Liver (tissue), 9 donors: ENCODE data around the gene KRTAP2-1. TPM values are rescaled to one million over a fixed set of nuclear protein-coding genes. Genes with fewer than 3 reads are reported as not detected.

Experiments used
- DNase-seq: peaks from one replicate; pipeline ENCODE4 v3.0.0-alpha.2; 2017; ENCODE audit warnings: low spot score
- H3K27ac ChIP-seq, 2 donors: one replicate each; pipeline ENCODE4 v1.7.0; 2013; ENCODE audit warnings: inconsistent platforms in 2 of 2, low read length in 2 of 2, control low read depth in 1 of 2, low read depth in 1 of 2, mild to moderate bottlenecking in 1 of 2
- H3K27me3 ChIP-seq, 4 donors: one replicate each; pipeline versions ENCODE4 v1.6.1 to v1.7.0; 2013; ENCODE audit warnings: low read length in 3 of 4, inconsistent platforms in 1 of 4, mild to moderate bottlenecking in 1 of 4, moderate library complexity in 1 of 4; ENCODE audit not compliant: control insufficient read depth in 4 of 4, insufficient read depth in 4 of 4
- H3K36me3 ChIP-seq, 4 donors: one replicate each; pipeline versions ENCODE4 v1.6.1 to v1.7.0; 2013; ENCODE audit warnings: low read length in 3 of 4, mild to moderate bottlenecking in 3 of 4, low read depth in 1 of 4, moderate library complexity in 1 of 4; ENCODE audit not compliant: control insufficient read depth in 4 of 4, insufficient read depth in 3 of 4
- H3K4me1 ChIP-seq, 4 donors: one replicate each; pipeline versions ENCODE4 v1.6.1 to v1.7.0; 2013; ENCODE audit warnings: low read length in 3 of 4, mild to moderate bottlenecking in 3 of 4, moderate library complexity in 1 of 4; ENCODE audit not compliant: control insufficient read depth in 4 of 4, insufficient read depth in 4 of 4
- H3K4me3 ChIP-seq, 3 donors: one replicate each; pipeline versions ENCODE4 v1.6.1 to v1.7.0; 2013; ENCODE audit warnings: low read length in 3 of 3, control low read depth in 1 of 3, low read depth in 1 of 3, mild to moderate bottlenecking in 1 of 3
- H3K9ac ChIP-seq, 2 donors: one replicate each; pipeline ENCODE4 v1.7.0; 2013; ENCODE audit warnings: low read length in 2 of 2, mild to moderate bottlenecking in 2 of 2, moderate library complexity in 2 of 2, control low read depth in 1 of 2, low read depth in 1 of 2
- H3K9me3 ChIP-seq, 4 donors: one replicate each; pipeline versions ENCODE4 v1.6.1 to v1.7.0; 2013; ENCODE audit warnings: low read length in 3 of 4; ENCODE audit not compliant: control insufficient read depth in 4 of 4
- ATF3 ChIP-seq: IDR thresholded peaks from 2 replicates; pipeline ENCODE4 v1.6.1; 2016; ENCODE audit warnings: antibody characterized with exemption
- CTCF ChIP-seq: fragments of 150-350 bp; IDR thresholded peaks from 2 replicates; pipeline ENCODE4 v1.5.1; 2017; ENCODE audit warnings: improper control_type of control experiment, low read depth, low read length; ENCODE audit not compliant: missing input control
- EGR1 ChIP-seq, 2 donors: IDR thresholded peaks; 2 replicates each; pipeline ENCODE4 v1.6.1; 2016 to 2018; ENCODE audit warnings: antibody characterized with exemption in 2 of 2, low read depth in 2 of 2
- FOXA2 ChIP-seq: IDR thresholded peaks from 2 replicates; pipeline ENCODE4 v1.6.1; 2016; ENCODE audit warnings: antibody characterized with exemption
- GABPA ChIP-seq, 2 donors: IDR thresholded peaks in 1 of 2; conservative IDR thresholded peaks in 1 of 2; 2 replicates each; pipeline ENCODE4 v1.6.1; 2016; ENCODE audit warnings: antibody characterized with exemption in 2 of 2, mild to moderate bottlenecking in 1 of 2, moderate library complexity in 1 of 2
- HNF4A ChIP-seq, 2 donors: conservative IDR thresholded peaks; 2 replicates each; pipeline ENCODE4 v1.6.1; 2016; ENCODE audit warnings: antibody characterized with exemption in 2 of 2, mild to moderate bottlenecking in 2 of 2
- HNF4G ChIP-seq: IDR thresholded peaks from 2 replicates; pipeline ENCODE4 v1.6.1; 2016; ENCODE audit warnings: antibody characterized with exemption
- JUND ChIP-seq, 2 donors: IDR thresholded peaks; 2 replicates each; pipeline ENCODE4 v1.6.1; 2016; ENCODE audit warnings: antibody characterized with exemption in 2 of 2
- MAX ChIP-seq: IDR thresholded peaks from 2 replicates; pipeline ENCODE4 v1.6.1; 2016; ENCODE audit warnings: antibody characterized with exemption
- NR2F2 ChIP-seq: IDR thresholded peaks from 2 replicates; pipeline ENCODE4 v1.6.1; 2016; ENCODE audit warnings: antibody characterized with exemption
- REST ChIP-seq: IDR thresholded peaks from 2 replicates; pipeline ENCODE4 v1.6.1; 2016; ENCODE audit warnings: antibody characterized with exemption, mild to moderate bottlenecking
- RXRA ChIP-seq, 2 donors: IDR thresholded peaks; 2 replicates each; pipeline ENCODE4 v1.6.1; 2017 to 2018; ENCODE audit warnings: antibody characterized with exemption in 2 of 2, mild to moderate bottlenecking in 1 of 2
- SP1 ChIP-seq: IDR thresholded peaks from 2 replicates; pipeline ENCODE4 v1.6.1; 2018; ENCODE audit warnings: antibody characterized with exemption, mild to moderate bottlenecking
- TAF1 ChIP-seq: conservative IDR thresholded peaks from 2 replicates; pipeline ENCODE4 v1.6.1; 2016; ENCODE audit warnings: antibody characterized with exemption, mild to moderate bottlenecking
- YY1 ChIP-seq: IDR thresholded peaks from 2 replicates; pipeline ENCODE4 v1.6.1; 2016; ENCODE audit warnings: antibody characterized with exemption, mild to moderate bottlenecking
- WGBS: extraction: QIAGEN DNeasy Blood & Tissue Kit; methylation state at CpG from one replicate; pipeline ENCODE4 v1.1.7; 2013; 5-methylcytosine and 5-hydroxymethylcytosine counted together
- polyA plus RNA-seq, 2 donors: library from polyadenylated mRNA; stranded (reverse) in 1 of 2; unstranded in 1 of 2; fragments of 200-250 nt in 1 of 2; fragments of >200 nt in 1 of 2; fragmentation: Nextera tagmentation in 1 of 2; extraction: Ambion mirVana in 1 of 2; gene quantifications; one replicate each; pipeline versions ENCODE4 v1.2.1 to v1.2.3, GENCODE V29; 2013 to 2015
- total RNA-seq, 2 donors: library from RNA; depleted of rRNA; stranded (reverse); fragments of >200 nt; gene quantifications; one replicate each; pipeline ENCODE4 v1.2.3, GENCODE V29; 2014
- TF ChIP-seq, protein P1 (sequence below): IDR thresholded peaks from 2 replicates; pipeline ENCODE4 v1.6.1; 2016; ENCODE audit warnings: antibody characterized with exemption
- donor health status: healthy.
- donor health status: healthy.
- donor health status: healthy.
- donor health status: healthy.
- donor health status: healthy.

The KRTAP2-1 gene
- total and polyA plus RNA-seq, 4 donors: not detected

GRCh38 chr17:41004397-41004796 lies 42.7 kb downstream of the KRTAP2-1 start:
- H3K4me1 ChIP-seq: no peaks in the 10 kb centered on the region
- TF ChIP-seq GABPA (IDR thresholded peaks at IDR 0.05 in 1 of 2, conservative IDR thresholded peaks at IDR 0.05 in 1 of 2): no peak
- 85% methylated on average over 3 of the region's 3 CpGs for WGBS
- H3K9me3 ChIP-seq: no peaks in the 10 kb centered on the region
- no peak overlapping the region for H3K9ac ChIP-seq
- DNase-seq: no peak
- H3K27me3 ChIP-seq: peaks cover 0 to 3% (median 0%) of the 10 kb centered on the region in 4 donors
- no peak overlapping the region for H3K27ac ChIP-seq
- H3K4me3 ChIP-seq: no peak overlapping the region
- no peaks in the 10 kb centered on the region for H3K36me3 ChIP-seq

GRCh38 chr17:41003926-41004325 lies 43.2 kb downstream of the KRTAP2-1 start:
- H3K4me3 ChIP-seq: no peak overlapping the region
- no peaks in the 10 kb centered on the region for H3K36me3 ChIP-seq
- TF ChIP-seq EGR1 (IDR thresholded peaks at IDR 0.05; ENCODE audit: low read depth in 2 of 2) (no peak), TAF1 (no peak), HNF4A (conservative IDR thresholded peaks at IDR 0.05) (no peak), FOXA2 (no peak)
- H3K9ac ChIP-seq: no peak overlapping the region
- H3K4me1 ChIP-seq: no peaks in the 10 kb centered on the region
- no peak for DNase-seq
- 64% methylated on average over 4 of the region's 4 CpGs for WGBS
- H3K27me3 ChIP-seq: peaks cover 0 to 3% (median 0%) of the 10 kb centered on the region in 4 donors
- no peaks in the 10 kb centered on the region for H3K9me3 ChIP-seq
- no peak overlapping the region for H3K27ac ChIP-seq

DNA sequence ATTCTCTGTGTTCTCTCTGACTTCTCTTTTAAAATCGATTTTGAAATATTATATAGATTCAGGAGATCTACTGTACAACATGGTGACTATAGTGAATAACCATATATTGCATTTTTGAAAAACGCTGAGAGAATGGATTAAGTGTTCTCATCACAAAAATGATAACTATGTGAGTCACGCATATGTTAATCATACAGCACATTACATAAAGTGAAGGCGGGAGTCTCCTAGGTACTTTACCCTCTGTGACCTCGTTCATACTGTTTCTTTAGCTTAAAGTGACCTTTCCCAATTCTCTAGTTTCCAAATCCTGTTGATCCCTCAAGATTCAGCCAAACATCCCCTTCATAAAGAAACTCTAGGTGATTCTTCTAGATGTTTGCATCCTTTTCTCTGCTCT lies 44.3 kb downstream of the KRTAP2-1 start:
- TF ChIP-seq NR2F2 (no peak), MAX (no peak)
- WGBS: 39% methylated on average over 5 of the region's 5 CpGs
- H3K4me3 ChIP-seq: no peak overlapping the region
- no peaks in the 10 kb centered on the region for H3K36me3 ChIP-seq
- no peaks in the 10 kb centered on the region for H3K9me3 ChIP-seq
- no peak overlapping the region for H3K9ac ChIP-seq
- no peak overlapping the region for H3K27ac ChIP-seq
- no peak for DNase-seq
- no peaks in the 10 kb centered on the region for H3K4me1 ChIP-seq
- H3K27me3 ChIP-seq: peaks cover 0 to 3% (median 0%) of the 10 kb centered on the region in 4 donors

GRCh38 chr17:41001795-41002194 lies 45.3 kb downstream of the KRTAP2-1 start:
- Histone ChIP-seq H3K27me3 (peaks cover 0 to 3% (median 0%) of the 10 kb centered on the region in 4 donors), H3K9ac (no peak overlapping the region), H3K4me1 (no peaks in the 10 kb centered on the region), H3K4me3 (no peak overlapping the region), H3K9me3 (no peaks in the 10 kb centered on the region), H3K36me3 (no peaks in the 10 kb centered on the region), H3K27ac (no peak overlapping the region)
- 81% methylated on average over 4 of the region's 4 CpGs for WGBS
- no peak for DNase-seq
- TF ChIP-seq HNF4G (no peak), FOXA2 (no peak), SP1 (no peak), NR2F2 (no peak), JUND (IDR thresholded peaks at IDR 0.05) (no peak), YY1 (no peak), TAF1 (no peak), HNF4A (conservative IDR thresholded peaks at IDR 0.05) (no peak), RXRA (IDR thresholded peaks at IDR 0.05) (no peak), ATF3 (no peak), CTCF (no peak), REST (no peak), GABPA (IDR thresholded peaks at IDR 0.05 in 1 of 2, conservative IDR thresholded peaks at IDR 0.05 in 1 of 2) (no peak), EGR1 (IDR thresholded peaks at IDR 0.05; ENCODE audit: low read depth in 2 of 2) (no peak), MAX (no peak)
- TF ChIP-seq, protein P1, sequence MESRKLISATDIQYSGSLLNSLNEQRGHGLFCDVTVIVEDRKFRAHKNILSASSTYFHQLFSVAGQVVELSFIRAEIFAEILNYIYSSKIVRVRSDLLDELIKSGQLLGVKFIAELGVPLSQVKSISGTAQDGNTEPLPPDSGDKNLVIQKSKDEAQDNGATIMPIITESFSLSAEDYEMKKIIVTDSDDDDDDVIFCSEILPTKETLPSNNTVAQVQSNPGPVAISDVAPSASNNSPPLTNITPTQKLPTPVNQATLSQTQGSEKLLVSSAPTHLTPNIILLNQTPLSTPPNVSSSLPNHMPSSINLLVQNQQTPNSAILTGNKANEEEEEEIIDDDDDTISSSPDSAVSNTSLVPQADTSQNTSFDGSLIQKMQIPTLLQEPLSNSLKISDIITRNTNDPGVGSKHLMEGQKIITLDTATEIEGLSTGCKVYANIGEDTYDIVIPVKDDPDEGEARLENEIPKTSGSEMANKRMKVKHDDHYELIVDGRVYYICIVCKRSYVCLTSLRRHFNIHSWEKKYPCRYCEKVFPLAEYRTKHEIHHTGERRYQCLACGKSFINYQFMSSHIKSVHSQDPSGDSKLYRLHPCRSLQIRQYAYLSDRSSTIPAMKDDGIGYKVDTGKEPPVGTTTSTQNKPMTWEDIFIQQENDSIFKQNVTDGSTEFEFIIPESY: no peak
